ENCODE measurements around the gene RNF114. TPM values are rescaled to one million over a fixed set of nuclear protein-coding genes. Genes with fewer than 3 reads are reported as not detected.

The RNF114 gene
- total and polyA plus RNA-seq, 2 donors (not counting 3 experiments of a cell fraction or from before 2014, with no cell fraction given): 45.8 to 81.7 TPM

DNA sequence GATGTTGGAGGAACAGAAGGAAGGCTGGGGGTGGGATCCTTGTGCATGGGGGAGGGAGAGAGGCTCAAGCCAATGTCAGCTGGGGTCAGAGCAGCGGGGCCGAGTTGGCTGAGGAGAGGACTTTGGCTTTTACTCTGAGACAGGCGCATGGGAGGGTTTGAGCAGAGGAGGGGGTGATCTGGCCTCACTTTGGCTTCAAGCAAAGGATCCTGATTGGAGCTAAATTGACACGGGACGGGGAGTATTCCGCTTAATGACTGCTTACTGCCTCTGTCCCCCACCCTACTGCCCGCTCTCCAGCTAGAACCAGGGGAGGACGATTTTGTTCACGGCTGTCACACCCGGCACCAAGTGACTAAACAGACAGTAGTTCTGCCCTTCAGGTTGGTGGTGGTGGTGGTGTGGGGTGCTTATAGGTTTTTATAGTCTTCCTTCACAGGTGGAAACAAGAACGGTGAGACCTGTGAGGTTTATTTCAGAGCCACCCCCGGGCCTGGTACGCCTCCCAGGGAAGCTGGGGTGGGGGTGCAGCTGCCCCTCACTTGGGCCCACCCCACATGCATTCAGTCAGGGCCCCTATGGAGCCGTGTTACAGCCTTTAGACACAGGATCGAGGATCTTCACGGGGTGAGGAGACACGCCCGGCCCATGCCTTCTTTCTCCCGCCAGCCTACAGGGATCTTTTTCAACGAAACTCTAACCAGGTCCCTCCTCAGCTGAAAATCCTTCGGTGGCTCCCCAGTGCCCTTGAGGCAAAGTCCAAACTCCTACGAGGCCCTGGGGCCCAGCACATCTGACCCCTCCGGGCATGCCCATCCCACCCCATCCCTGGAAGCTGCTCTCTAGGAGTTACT lies 45.2 kb downstream of the RNF114 start:
- Histone ChIP-seq H3K4me3 (replicated peaks in 1 of 3; ENCODE audit: insufficient read depth in 1 of 3, low read depth in 1 of 3, low read length in 3 of 3) (no peak overlapping the region), H3K27ac (ENCODE audit: insufficient read depth, low read depth, low read length) (no peak overlapping the region), H3K4me1 (ENCODE audit: control insufficient read depth, extremely low read depth, insufficient read depth, low read length) (peaks cover 38% of the 10 kb centered on the region), H3K36me3 (ENCODE audit: control insufficient read depth in 2 of 2, extremely low read depth in 1 of 2, insufficient read depth in 2 of 2, low read length in 2 of 2) (peaks cover 0 to 2% of the 10 kb centered on the region in 2 experiments), H3K79me2 (ENCODE audit: control insufficient read depth, insufficient read depth, low read length) (peaks cover 36% of the 10 kb centered on the region), H3K9me3 (replicated peaks; ENCODE audit: control insufficient read depth, insufficient read depth, low read length) (no peaks in the 10 kb centered on the region), H4K20me1 (replicated peaks; ENCODE audit: control insufficient read depth, extremely low read depth, insufficient read depth, low read length) (no peaks in the 10 kb centered on the region), H3K27me3 (ENCODE audit: control insufficient read depth in 2 of 2, insufficient read depth in 2 of 2, low read length in 2 of 2) (no peaks in the 10 kb centered on the region), H3K9me1 (replicated peaks; ENCODE audit: control insufficient read depth, extremely low read depth, insufficient read depth, low read length) (no peaks in the 10 kb centered on the region), H3K4me2 (ENCODE audit: insufficient read depth, low read length) (no peak overlapping the region), H2AFZ (ENCODE audit: low read depth, low read length) (no peak overlapping the region), H3K9ac (replicated peaks; ENCODE audit: extremely low read depth, insufficient read depth, low read length) (peak overlapping the region; percentile 62)
- no peak for FAIRE-seq
- no TSS peak for BruUV-seq (replicated peaks)
- POLR2A ChIA-PET: interaction anchor here (5.6 kb wide), 1 partner anchor 89 kb away, joined by 34 read pairs; no protein-coding TSS in a partner anchor
- intact Hi-C loops (cut with micrococcal nuclease) (loop anchor here (1.0 to 10.0 kb wide), 3 partner anchors 66 to 483 kb away; partner anchors contain the start of gene PEDS1), dilution Hi-C loops (cut with MboI; ENCODE audit: extremely low pct_ligation_motif_present, low sequenced_read_pairs) (no loop called here)
- no peak for DNase-seq (ENCODE audit: low read depth, low spot score)
- TF ChIP-seq POLR2A (IDR thresholded peaks at IDR 0.05; ENCODE audit: low read depth, low read length) (no peak), JUN (IDR thresholded peaks at IDR 0.05; ENCODE audit: borderline replicate concordance, insufficient read depth, insufficient read length, low read depth) (no peak), EZH2 (IDR thresholded peaks at IDR 0.05; ENCODE audit: borderline replicate concordance, low read depth, low read length, severe bottlenecking) (no peak), MYC (IDR thresholded peaks at IDR 0.05; ENCODE audit: low read depth, low read length) (no peak), POLR2AphosphoS5 (IDR thresholded peaks at IDR 0.05; ENCODE audit: insufficient read depth, low read depth, low read length) (no peak), FOS (IDR thresholded peaks at IDR 0.05; ENCODE audit: borderline replicate concordance, insufficient read depth, low read length) (no peak), GATA2 (IDR thresholded peaks at IDR 0.05; ENCODE audit: insufficient read depth, insufficient read length, low read depth, low read length) (no peak)
- TF ChIP-seq, protein P1, sequence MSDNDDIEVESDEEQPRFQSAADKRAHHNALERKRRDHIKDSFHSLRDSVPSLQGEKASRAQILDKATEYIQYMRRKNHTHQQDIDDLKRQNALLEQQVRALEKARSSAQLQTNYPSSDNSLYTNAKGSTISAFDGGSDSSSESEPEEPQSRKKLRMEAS (IDR thresholded peaks at IDR 0.05; ENCODE audit: insufficient read depth, insufficient read length): no peak
- TF ChIP-seq, protein P2, sequence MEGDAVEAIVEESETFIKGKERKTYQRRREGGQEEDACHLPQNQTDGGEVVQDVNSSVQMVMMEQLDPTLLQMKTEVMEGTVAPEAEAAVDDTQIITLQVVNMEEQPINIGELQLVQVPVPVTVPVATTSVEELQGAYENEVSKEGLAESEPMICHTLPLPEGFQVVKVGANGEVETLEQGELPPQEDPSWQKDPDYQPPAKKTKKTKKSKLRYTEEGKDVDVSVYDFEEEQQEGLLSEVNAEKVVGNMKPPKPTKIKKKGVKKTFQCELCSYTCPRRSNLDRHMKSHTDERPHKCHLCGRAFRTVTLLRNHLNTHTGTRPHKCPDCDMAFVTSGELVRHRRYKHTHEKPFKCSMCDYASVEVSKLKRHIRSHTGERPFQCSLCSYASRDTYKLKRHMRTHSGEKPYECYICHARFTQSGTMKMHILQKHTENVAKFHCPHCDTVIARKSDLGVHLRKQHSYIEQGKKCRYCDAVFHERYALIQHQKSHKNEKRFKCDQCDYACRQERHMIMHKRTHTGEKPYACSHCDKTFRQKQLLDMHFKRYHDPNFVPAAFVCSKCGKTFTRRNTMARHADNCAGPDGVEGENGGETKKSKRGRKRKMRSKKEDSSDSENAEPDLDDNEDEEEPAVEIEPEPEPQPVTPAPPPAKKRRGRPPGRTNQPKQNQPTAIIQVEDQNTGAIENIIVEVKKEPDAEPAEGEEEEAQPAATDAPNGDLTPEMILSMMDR (IDR thresholded peaks at IDR 0.05; ENCODE audit: extremely low read depth in 1 of 2, insufficient read depth in 1 of 2, low read depth in 1 of 2, low read length in 2 of 2): no peak
- CTCF ChIA-PET: interaction anchor here (0.6 to 23.6 kb wide), 10 partner anchors 8 to 196 kb away, joined by 3 to 1187 read pairs (median 4); no protein-coding TSS in a partner anchor

All from endothelial cell of umbilical vein (primary cell).